Body of pancreas (tissue), 4 donors: Measurements from ENCODE around the gene ABCF1.

Experiments used
- CTCF ChIP-seq, 7 experiments: fragments of 450-650 bp in 4 of 7; fragments of 200-600 bp in 3 of 7; sonication (generic) in 3 of 7; IDR thresholded peaks; one replicate each; pipeline ENCODE4 v1.5.1; 2016 to 2019; ENCODE audit warnings: antibody characterized with exemption in 7 of 7
- POLR2A ChIP-seq, 3 donors: fragments of 450-650 bp; IDR thresholded peaks; one replicate each; pipeline ENCODE4 v1.6.1; 2016; ENCODE audit warnings: antibody characterized with exemption in 3 of 3, mild to moderate bottlenecking in 2 of 3

DNA sequence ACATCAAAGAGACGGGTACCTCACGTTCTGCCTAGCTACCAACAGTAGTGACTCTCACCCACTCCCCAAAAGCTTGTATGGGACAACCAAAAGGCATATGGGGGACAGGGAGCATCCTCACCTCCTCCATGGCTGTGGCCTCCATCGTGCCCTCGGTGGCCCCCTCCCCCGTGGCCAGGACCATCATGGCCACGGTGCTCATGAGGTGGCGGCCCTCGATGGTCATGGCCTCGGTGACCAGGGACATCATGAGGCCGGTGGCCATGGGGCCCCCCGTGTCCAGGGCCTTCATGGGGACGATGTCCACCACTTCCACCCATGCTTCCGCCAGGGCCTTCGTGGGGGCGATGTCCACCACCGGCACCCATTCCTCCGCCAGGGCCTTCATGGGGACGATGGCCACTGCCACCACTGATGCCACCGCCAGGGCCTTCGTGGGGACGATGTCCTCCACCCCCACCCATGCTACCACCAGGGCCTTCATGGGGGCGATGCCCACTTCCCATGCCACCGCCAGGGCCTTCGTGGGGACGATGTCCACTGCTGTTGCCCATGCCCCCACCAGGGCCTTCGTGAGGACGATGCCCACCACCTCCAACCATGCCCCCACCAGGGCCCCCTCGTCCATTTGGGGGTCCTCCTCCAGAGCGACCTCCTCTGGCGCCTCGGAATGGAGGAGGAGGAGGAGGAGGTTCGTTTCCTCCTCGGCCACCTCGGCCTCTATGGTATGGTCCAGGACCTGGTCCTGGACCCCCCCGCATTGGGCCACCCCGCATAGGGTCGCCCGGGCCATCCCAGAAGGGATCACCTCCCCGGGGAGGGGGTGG, 30.8 kb downstream of the ABCF1 start:
- TF ChIP-seq CTCF (IDR thresholded peaks at IDR 0.05): no peak
- TF ChIP-seq POLR2A (IDR thresholded peaks at IDR 0.05): no peak
